ENCODE measurements around the gene TMEM140. TPM values are rescaled to one million over a fixed set of nuclear protein-coding genes. Genes with fewer than 3 reads are reported as not detected.

TMEM140 gene
- polyA plus RNA-seq, 3 donors: 6.2 to 26.2 (median 14.7) TPM

- 87 to 91% (median 90%) methylated on average over 12 of the region's 12 CpGs for WGBS, 3 donors
- no peak overlapping the region for H3K27ac ChIP-seq (ENCODE audit: low read depth, low read length)
These were observed 39.0 kb downstream of the TMEM140 start for GRCh38 chr7:135186841-135187253.

GRCh38 chr7:135188298-135188984, 40.6 kb downstream of the TMEM140 start:
- H3K27ac ChIP-seq (ENCODE audit: low read depth, low read length): no peak overlapping the region
- WGBS, 3 donors: 75 to 97% (median 95%) methylated on average over 12 of the region's 12 CpGs

GRCh38 chr7:135189221-135189662, 41.4 kb downstream of the TMEM140 start:
- 39 to 95% (median 89%) methylated on average over 6 of the region's 6 CpGs for WGBS, 3 donors
- no peak overlapping the region for H3K27ac ChIP-seq (ENCODE audit: low read depth, low read length)

- no peak overlapping the region for H3K27ac ChIP-seq (ENCODE audit: low read depth, low read length)
- WGBS, 3 donors: 53 to 84% (median 59%) methylated on average over 4 of the region's 4 CpGs
These were observed 42.1 kb downstream of the TMEM140 start for GRCh38 chr7:135189961-135190360.

GRCh38 chr7:135190703-135191102, 42.8 kb downstream of the TMEM140 start:
- H3K27ac ChIP-seq (ENCODE audit: low read depth, low read length): no peak overlapping the region

GRCh38 chr7:135192914-135193536, 45.2 kb downstream of the TMEM140 start:
- H3K27ac ChIP-seq (ENCODE audit: low read depth, low read length): no peak overlapping the region
- WGBS, 3 donors: 86 to 97% (median 94%) methylated on average over 11 of the region's 11 CpGs

GRCh38 chr7:135193615-135194081, 45.8 kb downstream of the TMEM140 start:
- no peak overlapping the region for H3K27ac ChIP-seq (ENCODE audit: low read depth, low read length)
- WGBS, 3 donors: 51 to 92% (median 87%) methylated on average over 10 of the region's 10 CpGs

GRCh38 chr7:135194494-135195095, 46.7 kb downstream of the TMEM140 start:
- WGBS, 3 donors: 79 to 86% (median 82%) methylated on average over 12 of the region's 12 CpGs
- H3K27ac ChIP-seq (ENCODE audit: low read depth, low read length): no peak overlapping the region

GRCh38 chr7:135195156-135195555, 47.3 kb downstream of the TMEM140 start:
- WGBS, 3 donors: 79 to 87% (median 79%) methylated on average over 4 of the region's 4 CpGs
- H3K27ac ChIP-seq (ENCODE audit: low read depth, low read length): no peak overlapping the region

- no peak overlapping the region for H3K27ac ChIP-seq (ENCODE audit: low read depth, low read length)
- 77 to 97% (median 93%) methylated on average over 13 to 14 of the region's 14 CpGs for WGBS, 3 donors
These were observed 48.2 kb downstream of the TMEM140 start for GRCh38 chr7:135195968-135196629.

- H3K27ac ChIP-seq (ENCODE audit: low read depth, low read length): no peak overlapping the region
- 86 to 97% (median 92%) methylated on average over 2 of the region's 2 CpGs for WGBS, 3 donors
These were observed 49.5 kb downstream of the TMEM140 start for GRCh38 chr7:135197343-135197742.

GRCh38 chr7:135197906-135198655, 50.2 kb downstream of the TMEM140 start:
- 92 to 95% (median 92%) methylated on average over 15 of the region's 15 CpGs for WGBS, 3 donors
- H3K27ac ChIP-seq (ENCODE audit: low read depth, low read length): no peak overlapping the region

GRCh38 chr7:135199439-135199838, 51.6 kb downstream of the TMEM140 start:
- 86 to 99% (median 96%) methylated on average over 4 of the region's 4 CpGs for WGBS, 3 donors
- H3K27ac ChIP-seq (ENCODE audit: low read depth, low read length): no peak overlapping the region

GRCh38 chr7:135200821-135201331, 53.0 kb downstream of the TMEM140 start:
- H3K27ac ChIP-seq (ENCODE audit: low read depth, low read length): no peak overlapping the region

GRCh38 chr7:135201350-135201749, 53.5 kb downstream of the TMEM140 start:
- H3K27ac ChIP-seq (ENCODE audit: low read depth, low read length): no peak overlapping the region
- WGBS, 3 donors: 79 to 86% (median 85%) methylated on average over 2 of the region's 2 CpGs

More at GRCh38 chr7:135200821-135201331, 53.0 kb downstream of the TMEM140 start:
- 44 to 84% (median 80%) methylated on average over 3 of the region's 3 CpGs for WGBS, 3 donors

GRCh38 chr7:135204341-135204749, 56.5 kb downstream of the TMEM140 start:
- no peak overlapping the region for H3K27ac ChIP-seq (ENCODE audit: low read depth, low read length)
- 62 to 84% (median 72%) methylated on average over 6 of the region's 6 CpGs for WGBS, 3 donors

- 38 to 92% (median 88%) methylated on average over 5 of the region's 5 CpGs for WGBS, 3 donors
- no peak overlapping the region for H3K27ac ChIP-seq (ENCODE audit: low read depth, low read length)
These were observed 57.0 kb downstream of the TMEM140 start for GRCh38 chr7:135204876-135205275.

- 93 to 97% (median 95%) methylated on average over 8 of the region's 8 CpGs for WGBS, 3 donors
- no peak overlapping the region for H3K27ac ChIP-seq (ENCODE audit: low read depth, low read length)
These were observed 58.0 kb downstream of the TMEM140 start for GRCh38 chr7:135205850-135206249.

Data from adipose tissue (tissue), 3 donors.